Prostate gland (tissue), 1 donor: ENCODE measurements around the gene TMEM218.

Experiments
- POLR2A ChIP-seq: fragments of 450-650 bp; IDR thresholded peaks from one replicate; pipeline ENCODE4 v1.6.1; 2016; ENCODE audit warnings: antibody characterized with exemption, mild to moderate bottlenecking
- POLR2AphosphoS5 ChIP-seq: sonication (generic); formaldehyde crosslinking; IDR thresholded peaks from one replicate; pipeline ENCODE4 v1.6.1; 2017; ENCODE audit warnings: antibody characterized with exemption

DNA sequence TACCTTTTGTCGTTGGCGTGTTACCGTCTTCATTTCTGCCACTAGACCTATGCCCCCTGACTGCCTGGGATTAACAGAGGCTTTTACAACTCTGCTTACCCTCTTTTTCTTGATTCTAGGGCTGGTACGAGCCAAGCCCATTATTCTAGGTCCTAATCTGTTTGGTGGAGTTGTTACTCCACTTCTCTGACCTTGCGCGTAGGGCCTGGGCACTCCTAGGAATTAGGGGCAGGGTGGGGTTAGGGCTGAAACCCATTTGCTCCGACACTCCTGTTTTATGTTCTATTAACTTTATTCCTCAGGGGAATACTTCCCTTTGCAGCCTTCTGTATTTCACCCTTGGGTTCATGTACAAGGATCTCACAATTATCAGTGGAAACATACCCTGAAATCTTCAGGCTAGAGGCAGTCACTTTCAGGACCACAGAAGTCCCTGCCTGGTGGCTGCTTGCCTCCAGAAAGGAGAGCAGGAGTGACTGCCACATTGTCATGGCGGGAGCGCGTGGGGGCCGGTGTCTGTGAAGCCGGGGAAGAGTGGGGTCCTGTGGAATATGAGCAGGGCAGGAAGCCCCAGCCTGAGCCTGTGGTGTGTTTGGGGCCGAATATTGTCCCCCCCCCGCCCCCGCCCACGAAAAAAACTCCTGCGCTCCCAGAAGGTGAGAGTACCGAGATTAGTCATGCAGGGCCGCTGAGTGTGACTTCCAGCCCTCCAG lies 49.1 kb downstream of the TMEM218 start:
- TF ChIP-seq POLR2AphosphoS5 (no peak), POLR2A (no peak)
